Measurements from ENCODE around the gene NUP214.
A peak's percentile ranks its signal among the peaks of the same experiment; 100 is the strongest.
"Not testable (repeated sequence)": the region's sequence is repeated elsewhere in the genome, so short reads cannot be mapped to it uniquely, and the experiment has no call there.

Gene NUP214

DNA sequence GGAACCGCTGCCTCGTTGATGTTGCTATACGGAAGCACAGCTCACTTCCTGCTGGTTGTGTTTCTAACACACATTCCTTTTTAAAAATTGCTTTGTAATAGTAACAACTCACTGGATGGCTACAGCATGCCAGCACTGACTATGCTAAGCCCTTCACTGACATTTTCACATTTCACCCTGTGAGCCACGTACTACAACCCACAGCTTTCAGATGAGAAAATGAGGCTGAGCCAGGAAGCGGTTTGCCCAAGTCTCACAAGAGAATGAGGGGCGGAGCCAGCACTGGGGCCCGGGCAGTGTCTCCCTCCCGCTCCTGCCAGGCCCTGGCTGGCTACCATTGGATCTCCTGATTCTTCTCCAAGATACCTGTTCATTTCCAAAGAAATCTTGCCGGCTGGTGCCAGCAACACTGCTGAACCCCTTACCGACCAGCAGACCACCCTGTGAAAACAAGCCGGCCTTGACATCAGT is 112.6 kb downstream of the NUP214 start:
- TF ChIP-seq, protein P1, sequence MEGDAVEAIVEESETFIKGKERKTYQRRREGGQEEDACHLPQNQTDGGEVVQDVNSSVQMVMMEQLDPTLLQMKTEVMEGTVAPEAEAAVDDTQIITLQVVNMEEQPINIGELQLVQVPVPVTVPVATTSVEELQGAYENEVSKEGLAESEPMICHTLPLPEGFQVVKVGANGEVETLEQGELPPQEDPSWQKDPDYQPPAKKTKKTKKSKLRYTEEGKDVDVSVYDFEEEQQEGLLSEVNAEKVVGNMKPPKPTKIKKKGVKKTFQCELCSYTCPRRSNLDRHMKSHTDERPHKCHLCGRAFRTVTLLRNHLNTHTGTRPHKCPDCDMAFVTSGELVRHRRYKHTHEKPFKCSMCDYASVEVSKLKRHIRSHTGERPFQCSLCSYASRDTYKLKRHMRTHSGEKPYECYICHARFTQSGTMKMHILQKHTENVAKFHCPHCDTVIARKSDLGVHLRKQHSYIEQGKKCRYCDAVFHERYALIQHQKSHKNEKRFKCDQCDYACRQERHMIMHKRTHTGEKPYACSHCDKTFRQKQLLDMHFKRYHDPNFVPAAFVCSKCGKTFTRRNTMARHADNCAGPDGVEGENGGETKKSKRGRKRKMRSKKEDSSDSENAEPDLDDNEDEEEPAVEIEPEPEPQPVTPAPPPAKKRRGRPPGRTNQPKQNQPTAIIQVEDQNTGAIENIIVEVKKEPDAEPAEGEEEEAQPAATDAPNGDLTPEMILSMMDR (IDR thresholded peaks at IDR 0.05), result no peak
- Histone ChIP-seq H3K4me3 (peak overlapping the region in 1 of 2 donors; percentile 6), H3K27me3 (peaks cover 0 to 17% of the 10 kb centered on the region in 2 donors), H3K27ac (no peak overlapping the region), H3K36me3 (peaks cover 7 to 34% (median 22%) of the 10 kb centered on the region in 3 donors), H3K9me3 (no peaks in the 10 kb centered on the region), H3K4me1 (peaks cover 0 to 15% (median 11%) of the 10 kb centered on the region in 4 donors)
- peak; percentile 58 to 80 for DNase-seq
- intact Hi-C loops (cut with DNase I; ENCODE audit: low total_unique reads), result no loop called here

DNA sequence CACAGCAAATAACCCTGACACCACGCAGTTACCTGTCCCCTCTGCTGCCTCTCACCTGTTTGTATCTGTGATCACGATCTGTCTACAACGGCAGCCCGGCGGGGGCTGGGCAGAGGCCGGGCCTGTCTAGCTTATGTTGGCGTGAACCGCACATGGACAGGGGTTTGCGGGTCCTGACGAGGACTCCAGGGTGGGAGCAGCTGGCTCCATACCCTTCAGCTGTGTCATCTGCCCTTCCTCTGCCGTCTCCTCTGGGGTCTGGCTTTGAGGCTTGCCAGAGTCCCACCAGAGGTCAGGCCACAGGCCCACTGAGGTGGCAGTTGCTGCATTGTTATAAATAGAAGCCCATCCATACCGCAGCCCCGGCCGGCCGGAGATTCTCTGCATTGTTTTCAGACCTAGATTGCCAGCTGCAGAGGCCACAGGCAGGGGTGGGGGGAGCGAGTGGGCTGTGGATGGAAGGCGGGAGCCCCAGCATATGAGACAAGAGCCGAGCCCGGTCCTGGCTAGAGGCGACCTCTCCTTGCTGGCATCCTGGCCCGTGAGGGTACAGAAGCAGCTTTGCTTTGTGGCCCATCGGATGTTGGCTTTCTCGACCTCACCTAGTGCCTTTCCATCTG is 113.1 kb downstream of the NUP214 start:
- peak in 1 of 2 donors; percentile 59 for DNase-seq
- H3K36me3 ChIP-seq, result peaks cover 7 to 28% (median 16%) of the 10 kb centered on the region in 3 donors
- intact Hi-C loops (cut with DNase I; ENCODE audit: low total_unique reads), result no loop called here
- H3K27me3 ChIP-seq, result peaks cover 0 to 17% of the 10 kb centered on the region in 2 donors
- H3K27ac ChIP-seq, result no peak overlapping the region
- no peaks in the 10 kb centered on the region for H3K9me3 ChIP-seq
- TF ChIP-seq, protein P1 (IDR thresholded peaks at IDR 0.05), result no peak
- peaks cover 0 to 15% (median 11%) of the 10 kb centered on the region in 4 donors for H3K4me1 ChIP-seq
- peak overlapping the region in 1 of 2 donors; percentile 6 for H3K4me3 ChIP-seq

DNA sequence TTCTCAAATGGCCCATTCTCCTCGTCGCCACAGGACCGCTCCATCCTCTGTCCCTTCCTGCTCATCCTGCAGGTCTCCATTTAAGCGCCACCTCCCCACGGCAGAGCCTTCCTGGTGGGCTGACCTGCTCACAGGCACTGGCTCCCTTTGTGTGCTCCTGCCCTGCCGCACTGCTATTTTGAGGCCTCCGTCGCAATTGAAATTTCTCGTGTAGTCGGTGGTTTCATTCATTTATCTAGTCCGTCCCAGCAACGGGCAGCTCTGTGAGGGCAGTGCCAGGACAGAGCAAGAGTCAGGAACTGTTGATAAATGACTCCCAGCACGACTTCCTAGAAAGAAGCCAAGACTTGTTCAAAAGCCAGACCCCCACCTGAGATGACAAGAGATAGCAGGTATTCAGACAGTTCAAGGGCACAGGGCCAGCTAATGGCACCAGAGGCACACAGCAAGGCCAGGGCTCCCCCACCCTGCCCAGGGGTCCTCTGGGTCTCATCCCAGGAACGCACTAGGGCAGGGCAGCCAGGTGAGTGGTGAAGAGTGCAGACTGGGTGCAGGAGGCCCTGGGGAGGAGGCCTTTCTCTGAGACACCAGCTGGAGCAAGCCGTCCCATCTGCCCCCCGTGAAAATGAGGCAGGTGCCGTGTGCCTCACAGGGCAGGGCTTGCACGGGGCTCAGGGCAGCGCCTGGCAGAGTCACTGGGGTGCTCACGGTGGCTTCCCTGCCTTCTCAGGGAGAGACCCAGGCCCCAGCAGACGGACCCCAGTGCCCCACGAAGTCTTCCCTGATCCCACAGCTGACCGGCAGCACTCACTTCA is 114.0 kb downstream of the NUP214 start:
- Histone ChIP-seq H3K4me3 (no peak overlapping the region), H3K36me3 (peaks cover 0 to 20% (median 8%) of the 10 kb centered on the region in 3 donors), H3K27me3 (peaks cover 0 to 17% of the 10 kb centered on the region in 2 donors), H3K4me1 (peaks cover 0 to 15% (median 11%) of the 10 kb centered on the region in 4 donors), H3K27ac (no peak overlapping the region), H3K9me3 (no peaks in the 10 kb centered on the region)
- DNase-seq, result peak in 1 of 2 donors; percentile 56
- intact Hi-C loops (cut with DNase I; ENCODE audit: low total_unique reads), result no loop called here
- TF ChIP-seq, protein P1 (IDR thresholded peaks at IDR 0.05), result no peak

DNA sequence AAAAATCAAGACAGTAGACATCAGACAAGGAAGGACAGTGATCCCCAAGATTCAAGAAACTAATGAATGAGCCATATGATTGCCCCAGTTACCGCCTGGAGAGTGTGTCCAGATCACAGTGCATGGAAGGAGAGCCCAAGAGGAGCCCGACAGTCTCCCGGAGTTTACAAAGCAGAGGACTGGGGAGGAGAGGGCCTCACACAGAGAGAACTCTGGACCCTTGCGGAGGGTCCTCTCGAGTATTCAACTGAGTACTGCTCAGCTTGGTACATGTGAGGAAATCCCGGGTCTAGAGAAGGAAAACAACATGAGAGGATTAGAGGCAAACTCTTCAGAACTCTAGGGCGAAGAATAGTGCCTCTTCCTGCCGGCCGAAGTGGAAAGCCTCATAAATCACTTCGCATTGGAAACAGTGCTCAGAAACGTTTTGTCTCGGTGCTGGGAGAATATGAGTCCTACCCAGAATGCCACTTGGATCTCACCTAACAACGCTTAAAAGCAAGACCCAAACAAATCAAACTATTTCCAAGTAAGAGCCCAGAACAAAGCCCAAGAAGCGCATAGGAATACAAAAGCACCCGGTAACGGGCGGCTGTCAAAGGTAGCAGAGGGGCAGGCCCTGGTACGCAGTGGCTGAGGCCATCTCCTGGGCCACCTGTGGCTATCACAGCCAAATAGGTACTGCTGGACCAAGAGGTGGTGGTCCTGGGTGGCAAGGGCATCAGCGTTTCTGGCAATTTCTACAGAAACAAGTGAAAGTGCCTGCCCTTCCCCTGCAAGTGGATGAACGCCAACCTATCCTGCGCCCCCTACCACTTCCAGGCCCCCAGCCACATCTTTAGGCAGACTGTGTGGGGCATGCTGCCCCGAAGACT is 114.9 kb downstream of the NUP214 start:
- no peak overlapping the region for H3K4me3 ChIP-seq
- TF ChIP-seq, protein P1 (IDR thresholded peaks at IDR 0.05), result no peak
- H3K4me1 ChIP-seq, result peaks cover 0 to 15% (median 11%) of the 10 kb centered on the region in 4 donors
- DNase-seq, result no peak
- peaks cover 0 to 11% (median 1%) of the 10 kb centered on the region in 3 donors for H3K36me3 ChIP-seq
- intact Hi-C loops (cut with DNase I; ENCODE audit: low total_unique reads), result no loop called here
- no peaks in the 10 kb centered on the region for H3K9me3 ChIP-seq
- no peak overlapping the region for H3K27ac ChIP-seq
- H3K27me3 ChIP-seq, result peaks cover 0 to 17% of the 10 kb centered on the region in 2 donors

DNA sequence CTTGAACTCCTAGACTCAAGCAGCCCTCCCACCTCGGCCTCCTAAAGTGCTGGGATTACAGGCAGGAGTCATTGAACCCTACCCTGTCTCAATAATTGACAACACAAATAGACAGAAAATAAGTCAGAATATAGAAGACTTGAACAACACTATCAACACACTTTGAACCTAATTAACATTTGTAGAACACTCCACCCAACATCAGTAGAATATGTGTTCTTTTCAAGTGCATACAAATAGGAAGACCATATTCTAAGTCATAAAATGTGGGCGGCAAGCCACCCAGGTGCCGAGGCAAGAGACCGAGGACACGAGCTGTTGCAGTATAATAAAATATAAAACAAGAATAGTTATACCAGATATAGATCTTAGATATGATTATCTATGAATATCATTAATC is 118.9 kb downstream of the NUP214 start:
- intact Hi-C loops (cut with DNase I; ENCODE audit: low total_unique reads); DNase-seq; H3K4me3 ChIP-seq; H3K9me3 ChIP-seq; H3K4me1 ChIP-seq; H3K36me3 ChIP-seq; H3K27ac ChIP-seq: not testable (repeated sequence)
- H3K27me3 ChIP-seq, result peaks cover 0 to 10% of the 10 kb centered on the region in 2 donors
